Lung microvascular endothelial cell (primary cell): ENCODE results near the gene ANGPTL8. TPM values are rescaled to one million over a fixed set of nuclear protein-coding genes. Genes with fewer than 3 reads are reported as not detected.

Experiments
- DNase-seq, 2 donors: peaks; one replicate each; pipeline versions ENCODE4 v3.0.0 to v3.0.0-alpha.2; 2010; ENCODE audit warnings: low read depth in 2 of 2
- total RNA-seq: library from RNA; depleted of rRNA; stranded (reverse); fragments of >200 nt; gene quantifications from 2 replicates; pipeline ENCODE4 v1.2.1, GENCODE V29; 2014

ANGPTL8 gene
- total RNA-seq, 1 donor from 2014 or later = not detected

DNA sequence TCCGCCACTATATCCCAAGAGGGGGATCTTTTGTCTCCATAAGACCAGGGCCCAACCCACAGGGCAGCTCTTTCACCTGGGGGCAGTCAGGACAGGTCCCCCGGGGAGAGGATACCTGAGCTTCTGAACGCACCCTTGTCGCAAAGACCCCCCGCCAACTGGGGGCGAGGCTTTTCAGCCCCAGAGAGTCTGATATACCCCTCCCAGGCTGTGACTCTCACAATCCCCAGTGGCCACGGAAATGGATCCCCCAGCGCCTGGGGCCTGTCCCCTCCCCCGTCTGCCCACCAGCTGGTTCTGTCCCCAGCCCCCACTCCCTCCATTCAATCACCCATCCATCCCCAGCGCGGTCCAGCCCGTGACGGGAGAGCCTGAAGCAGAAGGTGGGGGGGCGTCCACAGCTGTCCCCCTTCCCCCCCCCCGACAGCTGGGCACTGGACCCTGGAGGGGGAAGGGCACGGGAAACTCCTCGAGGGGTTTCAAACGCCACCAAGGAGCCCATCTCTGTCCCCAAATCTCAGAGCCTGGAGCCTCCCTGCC, 22.1 kb downstream of the ANGPTL8 start:
- DNase-seq = peak in 1 of 2 donors; percentile 41

GRCh38 chr19:11261971-11262839, 22.8 kb downstream of the ANGPTL8 start, which contains the start of gene DOCK6:
TSS of gene DOCK6 (minus strand) at chr19:11262524. CDS start at chr19:11262440, 84 bp downstream.
- DNase-seq = peak; percentile 43 to 57

GRCh38 chr19:11263726-11264125, 24.3 kb downstream of the ANGPTL8 start:
- no peak for DNase-seq

- DNase-seq = peak in 1 of 2 donors; percentile 93
Measured at GRCh38 chr19:11264452-11265176, 25.2 kb downstream of the ANGPTL8 start.

GRCh38 chr19:11265177-11265784, 25.9 kb downstream of the ANGPTL8 start:
- no peak for DNase-seq

DNA sequence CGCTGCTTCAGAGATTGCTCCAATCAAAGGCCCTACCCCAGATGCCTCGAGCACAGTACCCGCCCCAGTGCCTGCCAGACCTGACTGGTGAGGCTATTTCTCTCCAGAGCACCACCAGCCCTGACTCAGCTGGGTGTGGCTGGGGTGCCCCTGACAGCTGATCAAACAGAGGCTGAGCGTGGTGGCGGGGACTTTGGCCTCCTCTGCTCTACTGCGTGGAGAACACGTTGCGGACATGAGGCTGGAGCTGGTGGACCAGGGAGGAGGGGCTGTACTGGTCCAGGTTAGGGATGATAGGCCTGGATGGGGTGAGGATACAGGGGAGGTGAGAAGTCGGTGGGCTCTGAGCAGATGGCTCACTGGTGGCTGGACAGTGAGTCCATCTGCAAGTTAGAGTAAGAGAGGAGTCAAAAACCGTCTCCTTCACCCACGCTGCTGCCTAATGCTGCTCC, 26.4 kb downstream of the ANGPTL8 start:
- peak in 1 of 2 donors; percentile 66 for DNase-seq

GRCh38 chr19:11267316-11268085, 28.1 kb downstream of the ANGPTL8 start:
- no peak for DNase-seq

DNA sequence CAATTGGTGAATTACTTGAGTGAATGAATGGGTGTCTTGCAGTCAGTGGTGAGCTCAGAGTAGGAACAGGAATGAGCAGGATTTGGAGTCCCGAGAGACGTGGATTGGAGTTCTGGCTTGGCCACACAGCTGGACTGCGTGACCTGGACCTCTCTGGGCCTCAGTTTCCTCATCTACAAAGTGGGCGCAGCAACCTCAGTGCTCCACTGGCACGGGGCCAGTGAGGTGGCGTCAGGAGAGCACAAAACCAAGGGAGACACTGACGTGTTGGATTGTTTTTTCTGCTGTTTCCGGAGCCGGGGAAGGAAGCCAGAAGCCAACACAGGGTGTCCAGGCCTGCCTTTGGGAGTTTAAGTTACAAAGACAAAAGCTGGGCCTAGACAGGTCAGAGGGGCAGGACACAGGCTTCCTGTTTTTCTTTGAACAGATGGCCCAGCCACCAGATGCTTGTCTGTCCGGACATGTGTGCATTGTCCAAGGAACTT, 29.4 kb downstream of the ANGPTL8 start:
- DNase-seq = peak; percentile 99 to 100

GRCh38 chr19:11269408-11269807, 30.0 kb downstream of the ANGPTL8 start:
- DNase-seq = peak; percentile 94 to 95

DNA sequence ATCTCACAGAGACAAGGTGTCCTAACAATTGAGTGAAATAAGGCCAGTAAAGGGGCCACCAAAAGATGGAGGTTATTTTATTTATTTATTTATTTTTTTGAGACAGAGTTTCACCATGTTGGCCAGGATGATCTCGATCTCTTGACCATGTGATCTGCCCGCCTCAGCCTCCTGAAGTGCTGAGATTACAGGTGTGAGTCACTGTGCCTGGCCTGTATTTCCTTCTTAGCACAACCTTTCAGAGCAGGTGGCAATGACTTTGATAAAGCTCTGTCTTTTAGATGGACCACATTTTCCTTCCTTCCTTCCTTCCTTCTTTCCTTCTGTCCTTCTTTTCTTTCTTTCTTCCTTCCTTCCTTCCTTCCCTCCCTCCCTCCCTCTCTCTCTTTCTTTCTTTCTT, 33.9 kb downstream of the ANGPTL8 start:
- DNase-seq = no peak

GRCh38 chr19:11273989-11274388, 34.6 kb downstream of the ANGPTL8 start:
- DNase-seq = no peak

- no peak for DNase-seq
Measured at GRCh38 chr19:11274533-11275086, 35.2 kb downstream of the ANGPTL8 start.

DNA sequence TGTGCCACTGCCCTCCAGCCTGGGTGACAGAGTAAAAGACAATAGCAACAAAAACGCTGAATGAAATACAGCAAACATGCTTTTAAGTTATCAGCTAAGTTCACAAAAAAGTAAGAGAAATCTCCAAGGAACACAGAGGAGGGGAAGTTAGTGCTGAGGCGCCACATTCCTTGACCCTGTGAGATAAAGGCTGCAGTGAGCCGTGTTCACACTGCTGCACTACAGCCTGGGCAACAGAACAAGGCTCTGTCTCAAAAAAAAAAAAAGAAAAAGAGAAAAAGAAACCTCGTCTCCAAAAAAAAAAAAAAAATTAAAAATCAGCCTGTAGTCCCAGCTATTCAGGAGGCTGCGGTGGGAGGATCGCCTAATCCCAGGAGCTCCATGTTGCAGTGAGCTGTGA, 39.3 kb downstream of the ANGPTL8 start:
- no peak for DNase-seq

GRCh38 chr19:11279505-11280236, 40.3 kb downstream of the ANGPTL8 start:
- DNase-seq = peak in 1 of 2 donors; percentile 75

DNA sequence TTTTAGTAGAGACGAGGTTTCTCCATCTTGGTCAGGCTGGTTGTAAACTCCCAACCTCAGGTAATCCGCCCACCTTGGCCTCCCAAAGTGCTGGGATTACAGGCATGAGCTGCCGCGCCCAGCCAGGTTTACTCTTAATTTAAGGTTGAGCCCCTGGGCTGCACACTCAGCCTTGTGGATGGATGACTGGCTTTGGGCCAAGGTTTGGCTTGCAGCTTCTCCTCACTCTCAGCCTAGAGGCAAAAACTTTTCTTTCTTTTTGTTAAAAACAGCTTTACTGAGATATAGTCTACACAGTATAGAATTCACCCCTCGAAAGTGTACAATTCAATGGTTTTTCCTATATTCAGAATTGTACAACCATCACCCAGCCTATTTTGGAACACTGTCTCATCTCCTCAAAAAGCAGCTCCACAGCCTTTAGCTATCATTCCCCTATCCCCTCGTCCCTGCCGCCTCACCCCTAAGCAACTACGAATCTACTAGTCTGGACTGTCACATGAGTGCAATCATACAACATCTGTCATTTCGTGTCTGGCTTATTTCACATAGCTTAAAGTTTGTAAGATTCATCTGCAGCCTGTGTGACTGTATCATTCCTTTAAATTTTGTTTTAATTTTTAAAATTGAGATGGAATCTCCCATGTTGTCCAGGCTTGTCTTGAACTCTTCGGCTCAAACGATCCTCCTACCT, 42.1 kb downstream of the ANGPTL8 start:
- no peak for DNase-seq

- DNase-seq = no peak
Measured at GRCh38 chr19:11284515-11284914, 45.1 kb downstream of the ANGPTL8 start.

- peak; percentile 41 to 79 for DNase-seq
Measured at GRCh38 chr19:11286312-11286974, 47.0 kb downstream of the ANGPTL8 start.

DNA sequence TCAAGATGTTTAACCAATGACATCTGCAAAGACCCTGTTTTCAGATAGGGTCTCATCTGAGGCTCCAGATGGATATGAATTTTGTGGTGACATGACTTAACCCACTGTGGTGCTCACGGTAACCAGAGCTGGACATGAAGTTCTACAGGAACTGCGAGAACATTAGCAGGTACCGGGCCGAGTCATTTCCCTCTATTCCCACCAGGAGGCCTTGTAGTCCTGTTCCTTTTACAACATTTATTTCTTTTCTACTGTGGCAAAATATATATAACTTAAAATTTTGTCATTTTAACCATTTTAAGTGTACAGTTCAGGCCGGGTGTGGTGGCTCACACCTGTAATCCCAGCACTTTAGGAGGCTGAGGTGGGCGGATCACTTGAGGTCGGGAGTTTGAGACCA, 48.9 kb downstream of the ANGPTL8 start:
- DNase-seq = peak; percentile 62 to 65

- DNase-seq = no peak
Measured at GRCh38 chr19:11290256-11290655, 50.8 kb downstream of the ANGPTL8 start.
